K562 (cell line): ENCODE data around the gene BTNL8. TPM values are rescaled to one million over a fixed set of nuclear protein-coding genes. Genes with fewer than 3 reads are reported as not detected.
A peak's percentile ranks its signal among the peaks of the same experiment; 100 is the strongest.

Source experiments
- ATAC-seq: fragments of 200-7000 bp; cut with Tn5 transposase; 3 replicates; pipeline ENCODE4 v1.9.1; 2020; ENCODE audit warnings: moderate library complexity
- BruUV-seq: library from RNA; stranded (reverse); fragments of 400-500 nt; replicated peaks from 2 replicates; lab custom pipeline; 2021; lab: Mats Ljungman, UMichigan
- CTCF ChIA-PET: fragments of 300-600 bp; formaldehyde crosslinking; extraction: SDS; loops from one replicate; lab custom pipeline; 2021; ENCODE audit warnings: low intra/inter-chr PET ratio; lab: Yijun Ruan, JAX
- POLR2A ChIA-PET: fragments of 300-600, 350-650 bp; sonication (Branson Sonifier 250); formaldehyde crosslinking; extraction: SDS; loops from one replicate; lab custom pipeline; 2021; ENCODE audit warnings: antibody characterized with exemption, inconsistent platforms; lab: Yijun Ruan, JAX
- DNase-seq, 4 experiments: peaks; one replicate each; pipeline versions ENCODE4 v3.0.0 to v3.0.0-alpha.2; 2011 to 2018; ENCODE audit warnings: low spot score in 3 of 4, mixed read lengths in 3 of 4; ENCODE audit errors: extremely low read depth in 1 of 4
- FAIRE-seq: peaks from 2 replicates; lab custom pipeline; 2011; peaks lifted over from hg19 to GRCh38; lab: Jason Lieb, UNC
- H2AFZ ChIP-seq: 2 replicates; pipeline ENCODE4 v1.6.0; 2011; ENCODE audit warnings: low read depth, low read length, control low read depth, inconsistent platforms
- H3K27ac ChIP-seq: fragments of 200-600 bp; 3 replicates; pipeline ENCODE4 v1.8.0; 2011; ENCODE audit warnings: low read depth, mild to moderate bottlenecking, control low read depth, inconsistent platforms, low read length, moderate library complexity, mixed read lengths; ENCODE audit errors: extremely low read depth
- H3K27me3 ChIP-seq, 2 experiments: fragments of 300-600 bp in 1 of 2; 2 replicates in 1 of 2; 3 replicates in 1 of 2; pipeline versions ENCODE4 v1.6.0 to v1.8.0; 2011; ENCODE audit warnings: inconsistent platforms in 2 of 2, low read length in 2 of 2, mild to moderate bottlenecking in 1 of 2, mixed read lengths in 1 of 2, moderate library complexity in 1 of 2; ENCODE audit not compliant: control insufficient read depth in 2 of 2, insufficient read depth in 2 of 2
- H3K36me3 ChIP-seq: fragments of 300-600 bp; 3 replicates; pipeline ENCODE4 v1.8.0; 2011; ENCODE audit warnings: mild to moderate bottlenecking, low read length, inconsistent platforms; ENCODE audit not compliant: control insufficient read depth, insufficient read depth
- H3K4me1 ChIP-seq, 2 experiments: fragments of 200-600 bp in 1 of 2; replicated peaks in 1 of 2; 2 replicates in 1 of 2; 3 replicates in 1 of 2; pipeline versions ENCODE4 v1.5.1 to v1.8.0; 2011; ENCODE audit warnings: inconsistent platforms in 2 of 2, low read length in 2 of 2, mild to moderate bottlenecking in 1 of 2, mixed read lengths in 1 of 2, moderate library complexity in 1 of 2; ENCODE audit not compliant: control insufficient read depth in 2 of 2, insufficient read depth in 2 of 2
- H3K4me2 ChIP-seq: 2 replicates; pipeline ENCODE4 v1.6.1; 2011; ENCODE audit warnings: low read length, control low read depth, inconsistent platforms, mixed read lengths; ENCODE audit not compliant: insufficient read depth
- H3K4me3 ChIP-seq: fragments of 200-600 bp; sonication (generic), shearing (Covaris generic); 2 replicates; pipeline ENCODE4 v1.5.1; 2016; ENCODE audit warnings: control low read depth, inconsistent platforms
- H3K79me2 ChIP-seq: fragments of 200-600 bp; 3 replicates; pipeline ENCODE4 v1.8.0; 2011; ENCODE audit warnings: low read length, inconsistent platforms; ENCODE audit not compliant: control insufficient read depth, insufficient read depth
- H3K9ac ChIP-seq, 2 experiments: 2 replicates each; pipeline versions ENCODE4 v1.6.0 to v1.6.1; 2011; ENCODE audit warnings: low read depth in 2 of 2, low read length in 2 of 2, control low read depth in 1 of 2, inconsistent platforms in 1 of 2, mild to moderate bottlenecking in 1 of 2, mixed read lengths in 1 of 2; ENCODE audit not compliant: insufficient read depth in 1 of 2
- H3K9me1 ChIP-seq: one replicate; pipeline ENCODE4 v1.6.0; 2011; ENCODE audit warnings: inconsistent platforms, mild to moderate bottlenecking, low read length, moderate library complexity; ENCODE audit not compliant: control insufficient read depth, insufficient read depth
- H3K9me3 ChIP-seq: replicated peaks from 2 replicates; pipeline ENCODE4 v1.5.1; 2011; ENCODE audit warnings: low read depth, low read length, inconsistent platforms; ENCODE audit not compliant: control insufficient read depth, insufficient read depth
- H4K20me1 ChIP-seq: replicated peaks from 2 replicates; pipeline ENCODE4 v1.6.1; 2011; ENCODE audit warnings: low read length, inconsistent platforms, mixed read lengths; ENCODE audit not compliant: control insufficient read depth, insufficient read depth
- ATF2 ChIP-seq: sonication (generic); formaldehyde crosslinking; IDR thresholded peaks from 2 replicates; pipeline ENCODE4 v1.8.1; 2022; ENCODE audit warnings: missing genetic modification reagents
- CHD2 ChIP-seq: IDR thresholded peaks from 2 replicates; pipeline ENCODE4 v1.6.1; 2011; ENCODE audit warnings: low read depth, low read length
- EP400 ChIP-seq: fragments of 450-650 bp; IDR thresholded peaks from 2 replicates; pipeline ENCODE4 v1.6.1; 2017; ENCODE audit warnings: antibody characterized with exemption, mild to moderate bottlenecking, moderate library complexity
- MAZ ChIP-seq, 2 experiments: fragments of 450-650 bp in 1 of 2; sonication (generic) in 1 of 2; formaldehyde crosslinking; IDR thresholded peaks in 1 of 2; conservative IDR thresholded peaks in 1 of 2; 2 replicates each; pipeline versions ENCODE4 v1.4.0 to v1.5.0; 2020; ENCODE audit warnings: mild to moderate bottlenecking in 1 of 2, missing genetic modification reagents in 1 of 2
- RBM15 ChIP-seq: fragments of 200-400 bp; formaldehyde crosslinking; IDR thresholded peaks from 2 replicates; pipeline ENCODE4 v1.6.1; 2018; ENCODE audit warnings: mild to moderate bottlenecking, low read length, moderate library complexity; ENCODE audit not compliant: insufficient read depth
- SIN3B ChIP-seq: fragments of 450-650 bp; IDR thresholded peaks from 2 replicates; pipeline ENCODE4 v1.6.1; 2017; ENCODE audit warnings: low read depth, mild to moderate bottlenecking, moderate library complexity
- TFE3 ChIP-seq: fragments of 450-650 bp; formaldehyde crosslinking; IDR thresholded peaks from 2 replicates; pipeline ENCODE4 v1.4.0; 2020; ENCODE audit warnings: mild to moderate bottlenecking, mixed read lengths
- THRA ChIP-seq: fragments of 450-650 bp; IDR thresholded peaks from 2 replicates; pipeline ENCODE4 v1.6.1; 2017; ENCODE audit warnings: mild to moderate bottlenecking, moderate library complexity
- UBTF ChIP-seq, 2 experiments: IDR thresholded peaks; 2 replicates each; pipeline ENCODE4 v1.6.1; 2012; ENCODE audit warnings: improper control_type of control experiment in 2 of 2, low read depth in 2 of 2, low read length in 2 of 2, borderline replicate concordance in 1 of 2
- ZKSCAN1 ChIP-seq: fragments of 150-350 bp; IDR thresholded peaks from 2 replicates; pipeline ENCODE4 v1.6.1; 2016; ENCODE audit warnings: low read depth, low read length
- ZNF232 ChIP-seq: sonication (generic); formaldehyde crosslinking; IDR thresholded peaks from 2 replicates; pipeline ENCODE4 v1.8.0; 2022; ENCODE audit warnings: mild to moderate bottlenecking, missing genetic modification reagents
- WGBS: fragments of 100-300 bp; shearing (Covaris generic); methylation state at CpG from one replicate; pipeline ENCODE4 v1.1.6; 2016; ENCODE audit warnings: low coverage, mixed read lengths; ENCODE audit not compliant: insufficient coverage; ENCODE audit errors: missing lambda C conversion rate; 5-methylcytosine and 5-hydroxymethylcytosine counted together
- in situ Hi-C: fragments of 300-500 bp; cut with MboI; formaldehyde crosslinking; loops from 4 replicates; pipeline ENCODE4 v1.15.0; 2018; ENCODE audit warnings: inconsistent platforms, mixed read lengths
- intact Hi-C: fragments of 100-400 bp; cut with micrococcal nuclease; formaldehyde crosslinking; loops from 2 replicates; pipeline ENCODE4 v1.14.2; 2022
- polyA plus RNA-seq, 8 experiments: library from polyadenylated mRNA; depleted of rRNA in 4 of 8; stranded (reverse) in 5 of 8; unstranded in 3 of 8; fragments of >200 nt; fragmentation: Nextera tagmentation in 2 of 8; fragmentation: Illumina TruSeq in 1 of 8; extraction: Ambion mirVana in 2 of 8; extraction: Trizol in 1 of 8; gene quantifications; 2 replicates each; pipeline versions ENCODE4 v1.2.1 to v1.2.3, GENCODE V29; 2011 to 2014; ENCODE audit warnings: inconsistent platforms in 1 of 8, missing spikeins in 1 of 8
- total RNA-seq, 7 experiments: library from RNA; depleted of rRNA in 6 of 7; stranded (reverse); fragments of >200 nt in 6 of 7; fragmentation: Illumina TruSeq in 2 of 7; extraction: Trizol in 2 of 7; gene quantifications; 2 replicates each; pipeline versions ENCODE4 v1.2.1 to v1.2.3, GENCODE V29; 2011 to 2021; ENCODE audit warnings: low replicate concordance in 1 of 7

BTNL8 gene
- total and polyA plus RNA-seq, 9 of the 15 experiments (the other 6 are each of a cell fraction or from before 2014, with no cell fraction given), result 0.04 to 0.18 (median 0.07) TPM; not detected in 6

GRCh38 chr5:180860887-180861822 is 37.8 kb upstream of the BTNL8 start, which contains the start of gene ZFP62:
TSS of gene ZFP62 (minus strand) at chr5:180861276. CDS start at chr5:180861219, 57 bp downstream.
- Histone ChIP-seq H3K4me2 (peak within 1 kb of the TSS; percentile 96), H3K36me3 (peaks cover 24% of the 10 kb centered on the region; the same call in 2 of the 3 replicates), H3K4me3 (peak within 1 kb of the TSS; percentile 88), H4K20me1 (no peaks in the 10 kb centered on the region), H3K27me3 (no peaks in the 10 kb centered on the region), H3K27ac (peak within 1 kb of the TSS; percentile 91), H2AFZ (peak within 1 kb of the TSS; percentile 98), H3K9me3 (no peaks in the 10 kb centered on the region), H3K4me1 (peaks cover 13 to 16% of the 10 kb centered on the region in 2 experiments; a peak in 4 of 5 replicates), H3K79me2 (peaks cover 28% of the 10 kb centered on the region), H3K9me1 (no peaks in the 10 kb centered on the region), H3K9ac (peak within 1 kb of the TSS; percentile 92 to 94)
- FAIRE-seq, result peak; percentile 67
- ChIA-PET CTCF (interaction anchor here (1.2 to 1.3 kb wide), 2 partner anchors 48 to 298 kb away, joined by 3 read pairs; no protein-coding TSS in a partner anchor), POLR2A (interaction anchor here (0.5 to 1.8 kb wide), 7 partner anchors 13 to 290 kb away, joined by 3 to 6 read pairs (median 3); no protein-coding TSS in a partner anchor)
- in situ Hi-C loops, result no loop called here
- WGBS, result 2% methylated on average over 46 of the region's 84 CpGs
- DNase-seq, result peak; percentile 89 to 96 (median 90)
- BruUV-seq, result TSS peak; percentile 75
- peak; percentile 95 for ATAC-seq
- intact Hi-C loops, result loop anchor here (5.0 to 10.0 kb wide), 3 partner anchors 59 to 321 kb away; partner anchors contain the start of gene MGAT1
- TF ChIP-seq RBM15 (no peak), MAZ (CRISPR knock-in tag; conservative IDR thresholded peaks at IDR 0.05 in 1 of 2, IDR thresholded peaks at IDR 0.05 in 1 of 2) (peak; percentile 89 to 94), ATF2 (CRISPR knock-in tag) (no peak), ZKSCAN1 (no peak; the same call in 1 of the 2 replicates), SIN3B (peak; percentile 75), CHD2 (no peak), THRA (no peak), ZNF232 (CRISPR knock-in tag) (0 out of 2 replicates have a peak, but pooled peaks have one; percentile 63), TFE3 (CRISPR knock-in tag) (peak; percentile 71), UBTF (IDR thresholded peaks at IDR 0.05; ENCODE audit: borderline replicate concordance in 1 of 2, low read depth in 2 of 2, low read length in 2 of 2) (peak; percentile 61 to 93), EP400 (peak; percentile 81)
